Fibroblast of lung (primary cell): Measurements from ENCODE around the gene SCGB1C1.
"Not testable (repeated sequence)": the region's sequence is repeated elsewhere in the genome, so short reads cannot be mapped to it uniquely, and the experiment has no call there.

Experiments used
- CTCF ChIP-seq, 2 donors: IDR thresholded peaks in 1 of 2; conservative IDR thresholded peaks in 1 of 2; 1 replicate in 1 of 2; 2 replicates in 1 of 2; pipeline ENCODE4 v1.5.1; 2011 to 2012; ENCODE audit warnings: low read length in 2 of 2, control low read depth in 1 of 2, inconsistent platforms in 1 of 2, low read depth in 1 of 2, mild to moderate bottlenecking in 1 of 2
- EZH2 ChIP-seq: IDR thresholded peaks from 2 replicates; pipeline ENCODE4 v1.5.1; 2012; ENCODE audit warnings: low read length, control low read depth, mild to moderate bottlenecking; ENCODE audit errors: missing control alignments

- not testable (repeated sequence) for TF ChIP-seq CTCF (conservative IDR thresholded peaks at IDR 0.05 in 1 of 2, IDR thresholded peaks at IDR 0.05 in 1 of 2; ENCODE audit: low read depth in 1 of 2, low read length in 2 of 2); EZH2
These were observed at the start of gene SCGB1C1 for GRCh38 chr11:192674-193128.
